ENCODE data around the gene HOXD13.

HOXD13 gene

GRCh38 chr2:176136374-176137251 is 44.1 kb downstream of the HOXD13 start:
- DNase-seq, result no peak

GRCh38 chr2:176137252-176137580 is 44.7 kb downstream of the HOXD13 start:
- DNase-seq, result no peak

- no peak for DNase-seq
Measured at GRCh38 chr2:176137906-176138305, 45.4 kb downstream of the HOXD13 start.

- no peak for DNase-seq
Measured at GRCh38 chr2:176138526-176138922, 46.0 kb downstream of the HOXD13 start.

- no peak for DNase-seq
Measured at GRCh38 chr2:176138923-176139660, 46.6 kb downstream of the HOXD13 start.

- no peak for DNase-seq
Measured at GRCh38 chr2:176139661-176140512, 47.4 kb downstream of the HOXD13 start.

- no peak for DNase-seq
Measured at GRCh38 chr2:176140513-176141317, 48.2 kb downstream of the HOXD13 start.

- DNase-seq, result no peak
Measured at GRCh38 chr2:176142281-176142680, 49.8 kb downstream of the HOXD13 start.

Measured in NCI-H2227 treated with DMSO at 0.1 percent for 48 hours (cell line).